ENCODE data around the gene TEX50.
"Not testable (repeated sequence)": the region's sequence is repeated elsewhere in the genome, so short reads cannot be mapped to it uniquely, and the experiment has no call there.

Gene TEX50

GRCh38 chr1:173663159-173663558 is 28.0 kb downstream of the TEX50 start:
- no peak for TF ChIP-seq CTCF (IDR thresholded peaks at IDR 0.05; ENCODE audit: borderline replicate concordance, control extremely low read depth, extremely low read depth, insufficient read depth, missing control alignments)
- no peak for DNase-seq (ENCODE audit: low spot score)
- in situ Hi-C loops (cut with MboI; ENCODE audit: low sequenced_read_pairs, unreplicated experiment): no loop called here

- in situ Hi-C loops (cut with MboI; ENCODE audit: low sequenced_read_pairs, unreplicated experiment): no loop called here
Measured at GRCh38 chr1:173666646-173667045, 31.5 kb downstream of the TEX50 start.

DNA sequence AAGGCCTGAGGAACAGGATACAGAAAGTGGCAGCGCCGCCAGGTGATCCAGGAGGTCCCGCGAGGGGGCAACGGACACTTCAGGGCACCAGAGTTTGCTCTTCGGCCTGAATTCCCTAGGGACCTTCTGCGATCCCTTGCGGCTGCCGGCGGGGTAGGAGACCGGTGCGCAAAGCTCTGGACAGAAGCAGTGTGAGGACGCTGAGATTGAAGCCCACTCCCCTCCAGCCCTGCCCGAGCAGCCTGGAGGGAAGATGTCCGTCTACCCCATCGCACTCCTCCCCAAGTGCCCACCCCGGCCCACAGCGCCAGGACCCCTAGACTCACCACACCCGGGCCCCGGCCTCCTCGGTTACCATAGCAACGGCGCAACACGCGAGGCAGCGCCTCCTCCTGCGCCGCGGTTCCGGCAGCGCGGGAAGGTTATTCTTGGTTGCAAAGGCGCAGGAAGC is 34.4 kb downstream of the TEX50 start, which contains the start of gene ANKRD45:
TSS of gene ANKRD45 (minus strand) at position 361 of the 451 bp plus-strand sequence. CDS start 10,433 bp downstream, outside the sequence.
- peak; percentile 33 for DNase-seq (ENCODE audit: low spot score)
- in situ Hi-C loops (cut with MboI; ENCODE audit: low sequenced_read_pairs, unreplicated experiment): no loop called here
- no peak for TF ChIP-seq CTCF (IDR thresholded peaks at IDR 0.05; ENCODE audit: borderline replicate concordance, control extremely low read depth, extremely low read depth, insufficient read depth, missing control alignments)

More at GRCh38 chr1:173666646-173667045, 31.5 kb downstream of the TEX50 start:
- no peak for DNase-seq (ENCODE audit: low spot score)
- no peak for TF ChIP-seq CTCF (IDR thresholded peaks at IDR 0.05; ENCODE audit: borderline replicate concordance, control extremely low read depth, extremely low read depth, insufficient read depth, missing control alignments)

- in situ Hi-C loops (cut with MboI; ENCODE audit: low sequenced_read_pairs, unreplicated experiment); DNase-seq (ENCODE audit: low spot score): not testable (repeated sequence)
Measured at GRCh38 chr1:173674496-173674895, 39.4 kb downstream of the TEX50 start.

DNA sequence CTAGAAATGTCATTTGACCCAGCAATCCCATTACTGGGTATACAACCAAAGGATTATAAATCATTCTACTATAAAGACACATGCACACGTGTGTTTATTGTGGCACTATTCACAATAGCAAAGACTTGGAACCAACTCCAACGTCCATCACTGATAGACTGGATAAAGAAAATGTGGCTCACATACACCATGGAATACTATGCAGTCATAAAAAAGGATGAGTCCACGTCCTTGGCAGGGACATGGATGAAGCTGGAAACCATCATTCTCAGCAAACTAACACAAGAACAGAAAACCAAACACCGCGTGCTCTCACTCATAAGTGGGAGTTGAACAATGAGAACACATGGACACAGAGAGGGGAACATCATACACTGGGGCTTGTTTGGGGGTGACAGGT is 45.0 kb downstream of the TEX50 start:
- in situ Hi-C loops (cut with MboI; ENCODE audit: low sequenced_read_pairs, unreplicated experiment); DNase-seq (ENCODE audit: low spot score): not testable (repeated sequence)

GRCh38 chr1:173682184-173682583 is 47.0 kb downstream of the TEX50 start:
- in situ Hi-C loops (cut with MboI; ENCODE audit: low sequenced_read_pairs, unreplicated experiment): no loop called here
- TF ChIP-seq CTCF (IDR thresholded peaks at IDR 0.05; ENCODE audit: borderline replicate concordance, control extremely low read depth, extremely low read depth, insufficient read depth, missing control alignments): no peak
- DNase-seq (ENCODE audit: low spot score): no peak

- in situ Hi-C loops (cut with MboI; ENCODE audit: low sequenced_read_pairs, unreplicated experiment); DNase-seq (ENCODE audit: low spot score): not testable (repeated sequence)
Measured at GRCh38 chr1:173683838-173684237, 48.7 kb downstream of the TEX50 start.

GRCh38 chr1:173685121-173685520 is 50.0 kb downstream of the TEX50 start:
- DNase-seq (ENCODE audit: low spot score); in situ Hi-C loops (cut with MboI; ENCODE audit: low sequenced_read_pairs, unreplicated experiment): not testable (repeated sequence)

Data from GM13976 (cell line).